GM18520 (cell line): ENCODE data around the gene CHRNG.
"Not testable (repeated sequence)": the region's sequence is repeated elsewhere in the genome, so short reads cannot be mapped to it uniquely, and the experiment has no call there.

Experiments used
- ATAC-seq: cut with Tn5 transposase; IDR thresholded peaks from one replicate; pipeline ENCODE4 v1.9.1; 2021; ENCODE audit not compliant: unreplicated experiment

The CHRNG gene

GRCh38 chr2:232527905-232528470 lies 11.5 kb upstream of the CHRNG start:
- ATAC-seq, result no peak

- no peak for ATAC-seq
Observed at GRCh38 chr2:232528746-232529460, 10.6 kb upstream of the CHRNG start.

DNA sequence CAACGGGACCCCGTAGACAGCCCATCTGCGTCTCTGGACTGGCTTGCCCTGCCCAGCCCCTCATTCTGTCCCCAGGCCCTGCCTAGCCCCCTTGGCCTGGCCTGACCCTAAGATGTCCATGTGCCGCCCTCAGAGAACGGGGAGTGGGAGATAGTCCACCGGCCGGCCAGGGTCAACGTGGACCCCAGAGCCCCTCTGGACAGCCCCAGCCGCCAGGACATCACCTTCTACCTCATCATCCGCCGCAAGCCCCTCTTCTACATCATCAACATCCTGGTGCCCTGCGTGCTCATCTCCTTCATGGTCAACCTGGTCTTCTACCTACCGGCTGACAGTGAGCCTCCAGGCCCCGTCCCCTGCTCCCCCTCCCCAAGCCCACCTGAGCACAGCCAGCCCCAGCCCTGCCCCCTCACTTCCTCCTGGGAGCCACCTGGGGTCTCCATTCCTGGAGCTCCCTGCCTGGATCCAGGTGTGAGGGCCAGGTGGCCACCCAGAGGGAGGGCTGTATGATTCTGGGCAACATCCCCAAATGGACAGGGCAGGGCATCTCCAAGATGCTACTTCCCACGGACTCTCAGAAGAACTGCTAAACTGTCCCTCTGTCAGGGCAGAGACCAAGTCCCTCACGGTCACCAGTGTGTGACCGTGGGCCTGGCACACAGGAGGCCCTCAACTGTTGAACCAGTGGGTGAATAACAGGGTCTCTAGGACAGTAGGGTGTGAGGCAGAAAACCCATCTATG lies 9.5 kb upstream of the CHRNG start:
- ATAC-seq, result no peak

- ATAC-seq, result no peak
Observed at GRCh38 chr2:232530626-232531260, 8.7 kb upstream of the CHRNG start.

- no peak for ATAC-seq
Observed at GRCh38 chr2:232532419-232532818, 7.1 kb upstream of the CHRNG start.

- not testable (repeated sequence) for ATAC-seq
Observed at GRCh38 chr2:232532821-232533220, 6.7 kb upstream of the CHRNG start.

GRCh38 chr2:232533944-232534710 lies 5.4 kb upstream of the CHRNG start:
- no peak for ATAC-seq

DNA sequence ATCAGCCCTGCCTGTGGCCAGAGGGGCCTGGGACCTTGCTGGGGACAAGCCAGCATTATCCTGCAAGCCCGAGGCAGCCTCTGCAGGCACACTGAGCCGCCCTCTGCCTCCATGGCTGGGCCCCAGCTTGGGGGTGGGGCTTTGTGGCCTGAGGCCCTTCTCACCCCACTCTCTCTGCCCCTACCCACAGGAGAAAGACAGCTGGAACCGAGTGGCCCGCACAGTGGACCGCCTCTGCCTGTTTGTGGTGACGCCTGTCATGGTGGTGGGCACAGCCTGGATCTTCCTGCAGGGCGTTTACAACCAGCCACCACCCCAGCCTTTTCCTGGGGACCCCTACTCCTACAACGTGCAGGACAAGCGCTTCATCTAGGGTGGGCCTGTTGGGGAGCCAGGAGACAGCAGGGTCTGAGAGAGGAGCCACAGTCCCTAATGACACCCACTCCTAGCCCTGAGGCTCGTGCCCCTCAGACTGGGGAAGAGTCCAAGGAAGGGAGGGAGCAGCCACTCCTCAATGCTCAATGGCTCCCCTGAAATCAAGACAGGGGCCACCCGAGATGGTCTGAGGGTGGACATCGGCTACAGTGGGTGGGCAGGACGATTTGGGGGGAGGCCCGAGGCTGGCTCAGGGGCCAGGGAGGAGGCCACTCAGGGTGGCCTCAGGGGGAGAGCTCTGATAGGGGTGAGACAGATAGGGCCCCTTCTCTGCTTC lies 4.4 kb upstream of the CHRNG start:
- no peak for ATAC-seq

DNA sequence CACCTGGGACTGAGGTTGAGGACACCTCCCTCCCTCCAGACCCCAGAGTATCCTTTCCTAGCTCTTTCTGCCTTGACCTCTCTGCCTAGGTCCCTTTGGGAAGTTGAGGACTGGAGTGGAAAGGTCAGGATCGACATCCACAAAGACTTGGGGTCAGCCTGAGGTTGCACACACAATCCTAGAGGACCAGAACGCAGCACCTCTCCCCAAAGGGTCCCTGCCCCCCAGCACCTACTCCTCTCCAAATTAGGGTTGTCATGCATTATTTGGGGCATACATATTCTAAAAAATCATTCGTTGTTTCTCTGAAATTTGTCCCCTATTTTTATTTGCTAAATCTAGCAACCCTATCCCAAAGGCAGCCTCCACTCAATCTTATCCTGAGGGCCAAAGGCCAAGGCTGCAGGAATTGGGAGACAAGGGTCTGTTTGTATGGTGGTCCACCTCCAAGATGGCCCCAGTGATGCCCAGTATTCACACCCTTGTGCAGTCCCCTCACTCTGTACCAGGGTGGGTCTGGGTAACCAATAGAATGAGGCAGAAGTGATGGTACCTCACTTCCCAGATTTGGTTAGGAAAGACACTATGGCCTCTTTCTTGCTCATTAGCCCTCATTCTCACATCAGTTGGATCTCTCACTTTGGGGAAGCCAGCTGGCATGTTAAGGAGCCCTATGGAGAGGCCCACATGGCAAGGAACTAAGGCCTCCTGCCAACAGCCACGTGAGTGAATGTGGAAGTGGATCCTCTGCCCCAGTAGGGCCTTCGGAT lies 3.5 kb upstream of the CHRNG start:
- ATAC-seq, result no peak

DNA sequence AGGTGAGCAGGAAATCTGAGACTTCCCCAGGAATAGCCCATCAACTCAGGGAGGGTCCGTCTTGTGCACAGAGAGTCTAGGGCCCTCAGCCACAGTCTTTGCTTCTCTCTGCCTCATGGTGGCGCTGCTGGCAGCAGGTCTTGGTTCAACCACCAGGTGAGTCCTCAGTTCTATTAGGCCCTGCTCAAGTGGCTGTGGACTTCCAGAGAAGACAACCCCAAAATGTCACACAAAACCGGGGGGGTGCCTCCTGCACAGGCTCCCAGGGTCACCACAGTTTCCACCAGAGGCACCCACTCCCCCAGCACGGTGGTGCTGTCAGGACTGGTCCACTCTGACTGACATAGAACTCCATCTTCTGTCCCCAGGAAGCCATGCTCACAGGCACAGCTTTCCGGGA lies 2.4 kb upstream of the CHRNG start:
- no peak for ATAC-seq

DNA sequence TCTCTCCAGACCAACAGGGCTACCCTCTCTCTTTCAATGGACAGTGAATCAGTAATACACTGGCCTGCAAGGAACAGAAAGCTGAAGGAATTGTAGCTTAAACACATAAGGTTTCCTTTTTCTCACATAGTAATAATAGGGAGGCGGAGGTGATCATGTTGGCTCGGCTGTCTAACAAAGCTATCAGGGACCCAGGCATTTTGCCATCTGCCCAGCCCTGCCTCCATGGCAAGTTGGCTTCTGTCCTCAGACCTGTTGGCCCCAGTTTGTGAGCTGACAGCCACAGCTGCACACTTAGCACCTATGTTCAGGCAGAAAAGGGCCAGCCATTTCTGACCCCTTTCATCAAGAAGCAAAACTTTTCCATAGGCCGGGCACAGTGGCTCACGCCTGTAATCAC lies 2.0 kb upstream of the CHRNG start:
- no peak for ATAC-seq

- ATAC-seq, result no peak
Observed at GRCh38 chr2:232538671-232539070, 821 bp upstream of the CHRNG start.

- ATAC-seq, result no peak
Observed at GRCh38 chr2:232540441-232541041, 1.0 kb downstream of the CHRNG start.

- no peak for ATAC-seq
Observed at GRCh38 chr2:232541195-232541960, 1.9 kb downstream of the CHRNG start.

GRCh38 chr2:232541961-232542714 lies 2.6 kb downstream of the CHRNG start:
- ATAC-seq, result no peak

DNA sequence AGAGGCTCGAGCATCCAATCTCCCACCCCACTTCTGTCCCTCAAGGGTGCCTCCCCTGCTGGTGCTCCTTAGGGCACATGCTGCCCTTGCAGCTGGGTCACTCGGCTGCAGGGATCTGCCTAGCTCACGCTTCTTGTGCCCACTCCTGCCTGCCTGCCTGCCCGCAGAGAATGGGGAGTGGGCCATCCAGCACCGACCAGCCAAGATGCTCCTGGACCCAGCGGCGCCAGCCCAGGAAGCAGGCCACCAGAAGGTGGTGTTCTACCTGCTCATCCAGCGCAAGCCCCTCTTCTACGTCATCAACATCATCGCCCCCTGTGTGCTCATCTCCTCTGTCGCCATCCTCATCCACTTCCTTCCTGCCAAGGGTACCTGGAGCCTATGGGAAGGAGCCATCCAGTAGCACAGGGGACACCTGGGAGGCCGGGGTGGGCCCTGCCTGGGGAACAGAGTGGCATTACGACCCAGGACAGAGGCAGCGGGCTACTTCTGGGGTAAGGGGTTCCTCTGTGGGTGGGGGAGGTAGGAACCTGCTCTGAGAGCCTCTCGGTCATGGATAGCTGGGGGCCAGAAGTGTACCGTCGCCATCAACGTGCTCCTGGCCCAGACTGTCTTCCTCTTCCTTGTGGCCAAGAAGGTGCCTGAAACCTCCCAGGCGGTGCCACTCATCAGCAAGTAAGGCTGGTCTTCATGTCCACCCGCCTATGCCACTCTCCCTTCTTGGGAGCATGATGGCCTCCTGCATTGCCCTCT lies 3.4 kb downstream of the CHRNG start:
- ATAC-seq, result no peak

DNA sequence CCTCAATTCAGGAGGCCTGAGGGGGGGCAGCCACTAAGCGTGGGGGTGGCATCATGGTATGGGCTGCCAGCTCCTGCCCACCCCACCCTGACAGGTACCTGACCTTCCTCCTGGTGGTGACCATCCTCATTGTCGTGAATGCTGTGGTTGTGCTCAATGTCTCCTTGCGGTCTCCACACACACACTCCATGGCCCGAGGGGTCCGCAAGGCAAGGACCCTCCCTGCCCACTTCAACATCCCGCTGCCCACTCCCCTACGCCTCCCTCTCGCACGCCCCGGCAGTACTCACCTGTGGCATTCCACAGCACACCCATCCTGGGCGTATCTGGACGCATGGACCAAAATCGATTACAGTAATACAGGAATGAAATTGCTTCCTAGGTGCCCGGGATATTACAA lies 4.0 kb downstream of the CHRNG start:
- no peak for ATAC-seq
